ENCODE data around the gene PROB1. TPM values are rescaled to one million over a fixed set of nuclear protein-coding genes. Genes with fewer than 3 reads are reported as not detected.

PROB1 gene
- total RNA-seq, 1 experiment from 2014 or later = 2.2 TPM

DNA sequence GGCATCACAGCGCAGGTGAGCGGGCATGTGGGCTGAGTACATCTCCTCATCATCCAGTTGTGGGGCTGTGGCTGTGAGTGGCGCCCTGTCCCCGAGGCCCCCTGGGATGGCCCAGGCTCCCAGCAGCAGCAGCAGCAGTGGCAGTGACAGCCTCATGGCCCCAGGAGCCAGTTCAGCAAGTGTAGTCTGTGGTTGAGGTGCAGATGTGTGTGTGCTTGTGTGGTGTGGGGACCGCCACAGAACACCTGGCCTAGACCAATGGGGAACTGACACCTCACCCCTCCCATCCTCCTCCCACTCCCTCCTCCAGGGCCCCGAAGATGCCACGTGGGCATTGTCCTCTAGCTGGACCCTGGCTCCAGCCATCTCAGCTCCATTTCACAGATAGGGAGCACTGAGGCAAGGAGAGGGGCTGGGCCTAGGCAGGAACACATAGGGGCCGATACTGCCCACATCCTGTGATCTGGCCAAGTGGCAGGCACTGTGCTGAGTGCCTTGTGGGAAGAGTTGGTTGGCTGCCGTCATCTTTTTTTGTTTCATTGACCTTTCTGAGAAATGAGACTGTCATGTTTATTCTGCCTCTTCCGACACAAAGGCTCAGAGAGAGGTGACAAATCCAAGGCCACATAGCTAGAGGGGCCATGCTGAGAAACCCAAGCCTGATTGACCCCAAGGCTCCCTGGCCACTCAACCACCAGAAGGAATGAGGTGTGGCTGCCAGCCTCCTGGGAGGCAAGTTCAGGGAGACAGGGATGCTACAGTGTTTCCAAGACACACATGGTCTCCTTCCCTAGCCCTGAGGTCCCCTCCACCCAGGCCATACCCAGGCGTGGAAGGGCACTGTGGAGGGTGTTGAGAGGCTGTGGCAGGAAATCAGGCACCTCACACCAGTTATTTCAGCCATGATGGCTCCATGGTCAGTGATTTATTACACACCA, 4.9 kb downstream of the PROB1 start, which contains the start of gene MZB1:
TSS of gene MZB1 (minus strand) at position 213 of the 938 bp plus-strand sequence. CDS start at position 156, 57 bp downstream.
- no peak for ATAC-seq
- Histone ChIP-seq H2AFZ (ENCODE audit: low read length) (no peak within 1 kb of the TSS), H3K36me3 (ENCODE audit: low read depth, low read length) (no peaks in the 10 kb centered on the region), H3K9ac (ENCODE audit: low read length) (peak within 1 kb of the TSS; percentile 99), H3K9me2 (replicated peaks; ENCODE audit: low read length) (no peaks in the 10 kb centered on the region), H3K4me2 (ENCODE audit: low read length) (peak within 1 kb of the TSS; percentile 94), H4K20me1 (ENCODE audit: low read length) (no peaks in the 10 kb centered on the region), H3K27ac (ENCODE audit: low read length) (peak within 1 kb of the TSS; percentile 98), H3K79me2 (ENCODE audit: low read length) (peaks cover 28% of the 10 kb centered on the region), H3F3A (ENCODE audit: low read length, unreplicated experiment) (no peaks in the 10 kb centered on the region), H3K9me3 (ENCODE audit: low read length) (no peaks in the 10 kb centered on the region), H3K27me3 (ENCODE audit: low read length) (no peaks in the 10 kb centered on the region), H3K4me3 (ENCODE audit: low read length) (0 out of 2 replicates have a peak within 1 kb of the TSS, but pooled peaks have one; percentile 87), H3K4me1 (ENCODE audit: insufficient read depth, low read length) (peaks cover 20% of the 10 kb centered on the region)
- TF ChIP-seq EZH2 (IDR thresholded peaks at IDR 0.05; ENCODE audit: low read length, unreplicated experiment) (no peak), EZH2phosphoT487 (IDR thresholded peaks at IDR 0.05; ENCODE audit: borderline replicate concordance, low read length) (no peak)
- TF ChIP-seq, protein P1, sequence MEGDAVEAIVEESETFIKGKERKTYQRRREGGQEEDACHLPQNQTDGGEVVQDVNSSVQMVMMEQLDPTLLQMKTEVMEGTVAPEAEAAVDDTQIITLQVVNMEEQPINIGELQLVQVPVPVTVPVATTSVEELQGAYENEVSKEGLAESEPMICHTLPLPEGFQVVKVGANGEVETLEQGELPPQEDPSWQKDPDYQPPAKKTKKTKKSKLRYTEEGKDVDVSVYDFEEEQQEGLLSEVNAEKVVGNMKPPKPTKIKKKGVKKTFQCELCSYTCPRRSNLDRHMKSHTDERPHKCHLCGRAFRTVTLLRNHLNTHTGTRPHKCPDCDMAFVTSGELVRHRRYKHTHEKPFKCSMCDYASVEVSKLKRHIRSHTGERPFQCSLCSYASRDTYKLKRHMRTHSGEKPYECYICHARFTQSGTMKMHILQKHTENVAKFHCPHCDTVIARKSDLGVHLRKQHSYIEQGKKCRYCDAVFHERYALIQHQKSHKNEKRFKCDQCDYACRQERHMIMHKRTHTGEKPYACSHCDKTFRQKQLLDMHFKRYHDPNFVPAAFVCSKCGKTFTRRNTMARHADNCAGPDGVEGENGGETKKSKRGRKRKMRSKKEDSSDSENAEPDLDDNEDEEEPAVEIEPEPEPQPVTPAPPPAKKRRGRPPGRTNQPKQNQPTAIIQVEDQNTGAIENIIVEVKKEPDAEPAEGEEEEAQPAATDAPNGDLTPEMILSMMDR (conservative IDR thresholded peaks at IDR 0.05; ENCODE audit: low read depth, low read length) = no peak
- CTCF ChIA-PET = no interaction called here
- BruUV-seq (replicated peaks) = no TSS peak
- intact Hi-C loops (cut with micrococcal nuclease) = no loop called here
- no peak for DNase-seq
- POLR2A ChIA-PET (ENCODE audit: unreplicated experiment) = no interaction called here

DNA sequence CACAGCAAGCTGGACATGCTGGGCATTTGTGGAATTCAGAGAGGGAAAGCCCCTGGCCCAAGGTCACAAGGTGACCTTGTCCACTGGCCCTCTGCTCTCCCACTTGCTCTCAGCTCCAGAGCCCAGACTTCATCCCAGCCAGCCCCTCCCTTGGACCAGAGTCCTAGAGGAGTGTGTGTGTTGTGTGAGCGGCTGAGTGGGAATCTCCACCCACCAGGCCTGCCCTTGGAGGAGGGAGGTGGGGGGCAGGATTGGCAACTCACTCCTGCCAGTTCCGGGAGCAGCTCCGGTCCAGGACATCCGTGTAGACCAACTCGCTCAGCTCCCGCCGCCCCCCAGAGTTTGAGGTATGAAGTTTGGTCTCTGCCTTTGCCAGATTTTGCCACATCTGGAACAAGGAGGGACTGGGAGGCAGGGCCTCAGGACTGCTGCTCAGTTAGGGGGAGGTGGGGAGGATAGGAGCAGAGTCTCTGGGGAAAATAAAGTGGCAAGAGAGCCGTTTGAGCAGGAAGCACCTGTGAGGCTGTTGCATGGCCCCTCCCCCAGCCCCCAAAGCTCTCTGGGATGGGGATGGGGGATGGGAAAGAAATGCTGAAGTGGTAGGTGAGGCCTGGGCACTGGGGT, 6.6 kb downstream of the PROB1 start:
- Histone ChIP-seq H3K9ac (ENCODE audit: low read length) (no peak overlapping the region), H3K27ac (ENCODE audit: low read length) (no peak overlapping the region), H3K36me3 (ENCODE audit: low read depth, low read length) (no peaks in the 10 kb centered on the region), H3K4me1 (ENCODE audit: insufficient read depth, low read length) (peaks cover 17% of the 10 kb centered on the region), H3K27me3 (ENCODE audit: low read length) (no peaks in the 10 kb centered on the region), H3K4me3 (ENCODE audit: low read length) (no peak overlapping the region), H4K20me1 (ENCODE audit: low read length) (no peaks in the 10 kb centered on the region), H3K9me2 (replicated peaks; ENCODE audit: low read length) (no peaks in the 10 kb centered on the region), H3K9me3 (ENCODE audit: low read length) (no peaks in the 10 kb centered on the region), H3K79me2 (ENCODE audit: low read length) (peaks cover 16% of the 10 kb centered on the region), H2AFZ (ENCODE audit: low read length) (no peak overlapping the region), H3F3A (ENCODE audit: low read length, unreplicated experiment) (no peaks in the 10 kb centered on the region), H3K4me2 (ENCODE audit: low read length) (no peak overlapping the region)
- ChIA-PET CTCF (no interaction called here), POLR2A (ENCODE audit: unreplicated experiment) (no interaction called here)
- ATAC-seq (no peak), DNase-seq (no peak)
- intact Hi-C loops (cut with micrococcal nuclease) = no loop called here
- TF ChIP-seq EZH2phosphoT487 (IDR thresholded peaks at IDR 0.05; ENCODE audit: borderline replicate concordance, low read length) (no peak), EZH2 (IDR thresholded peaks at IDR 0.05; ENCODE audit: low read length, unreplicated experiment) (no peak)
- TF ChIP-seq, protein P1 (conservative IDR thresholded peaks at IDR 0.05; ENCODE audit: low read depth, low read length) = no peak
- no TSS peak for BruUV-seq (replicated peaks)
